ENCODE data around the gene GLRA2. TPM values are rescaled to one million over a fixed set of nuclear protein-coding genes. Genes with fewer than 3 reads are reported as not detected.

GLRA2 gene
- total RNA-seq, 4 donors from 2014 or later = not detected

- DNase-seq (ENCODE audit: low spot score) (no peak), ATAC-seq (ENCODE audit: low FRiP score) (no peak)
- TF ChIP-seq CTCF (IDR thresholded peaks at IDR 0.05) = no peak
Measured at GRCh38 chrX:14718403-14718802, 189.1 kb downstream of the GLRA2 start.

GRCh38 chrX:14729058-14729457 is 199.7 kb downstream of the GLRA2 start:
- no peak for TF ChIP-seq CTCF (IDR thresholded peaks at IDR 0.05)
- no peak for ATAC-seq (ENCODE audit: low FRiP score)
- no peak for DNase-seq (ENCODE audit: low spot score)

- DNase-seq (ENCODE audit: low spot score) = no peak
- ATAC-seq (ENCODE audit: low FRiP score) = no peak
- no peak for TF ChIP-seq CTCF (IDR thresholded peaks at IDR 0.05)
Measured at GRCh38 chrX:14738643-14739042, 209.3 kb downstream of the GLRA2 start.

- no peak for ATAC-seq (ENCODE audit: low FRiP score)
- no peak for DNase-seq (ENCODE audit: low spot score)
- no peak for TF ChIP-seq CTCF (IDR thresholded peaks at IDR 0.05)
Measured at GRCh38 chrX:14753441-14753840, 224.1 kb downstream of the GLRA2 start.

GRCh38 chrX:14758029-14758491 is 228.7 kb downstream of the GLRA2 start:
- ATAC-seq (ENCODE audit: low FRiP score) (no peak), DNase-seq (ENCODE audit: low spot score) (no peak)
- TF ChIP-seq CTCF (IDR thresholded peaks at IDR 0.05) = no peak

- DNase-seq (ENCODE audit: low spot score) (no peak), ATAC-seq (ENCODE audit: low FRiP score) (no peak)
- no peak for TF ChIP-seq CTCF (IDR thresholded peaks at IDR 0.05)
Measured at GRCh38 chrX:14775416-14775815, 246.1 kb downstream of the GLRA2 start.

GRCh38 chrX:14776901-14777300 is 247.6 kb downstream of the GLRA2 start:
- no peak for DNase-seq (ENCODE audit: low spot score)
- ATAC-seq (ENCODE audit: low FRiP score) = no peak
- no peak for TF ChIP-seq CTCF (IDR thresholded peaks at IDR 0.05)
